GM23338 (cell line): ENCODE measurements around the gene ENTPD5. TPM values are rescaled to one million over a fixed set of nuclear protein-coding genes. Genes with fewer than 3 reads are reported as not detected.

Experiments
- ATAC-seq: fragments of 200-7000 bp; cut with Tn5 transposase; 3 replicates; pipeline ENCODE4 v1.9.1; 2020
- DNase-seq: peaks from one replicate; pipeline ENCODE4 v3.0.0-alpha.2; 2015; ENCODE audit warnings: low spot score
- H2AFZ ChIP-seq: fragments of 200-600 bp; sonication (generic); 2 replicates; pipeline ENCODE4 v1.8.0; 2016; ENCODE audit warnings: antibody characterized with exemption, mild to moderate bottlenecking, moderate library complexity
- H3F3A ChIP-seq: fragments of 200-600 bp; sonication (generic); replicated peaks from 2 replicates; pipeline ENCODE4 v1.8.0; 2017; ENCODE audit warnings: antibody characterized with exemption, mixed run types, low read depth
- H3K27ac ChIP-seq: fragments of 200-600 bp; sonication (generic); 2 replicates; pipeline ENCODE4 v1.6.1; 2016; ENCODE audit warnings: low read depth
- H3K27me3 ChIP-seq: fragments of 200-600 bp; sonication (generic); 2 replicates; pipeline ENCODE4 v1.8.0; 2016; ENCODE audit warnings: mild to moderate bottlenecking, mixed run types, moderate library complexity; ENCODE audit not compliant: insufficient read depth
- H3K36me3 ChIP-seq: fragments of 200-600 bp; sonication (generic); 2 replicates; pipeline ENCODE4 v1.8.0; 2016; ENCODE audit warnings: mild to moderate bottlenecking; ENCODE audit not compliant: insufficient read depth
- H3K4me1 ChIP-seq: fragments of 200-600 bp; sonication (generic); 2 replicates; pipeline ENCODE4 v1.8.0; 2016; ENCODE audit warnings: mild to moderate bottlenecking, moderate library complexity; ENCODE audit not compliant: insufficient read depth
- H3K4me2 ChIP-seq: fragments of 200-600 bp; sonication (generic); 2 replicates; pipeline ENCODE4 v1.7.1; 2017; ENCODE audit warnings: mixed run types
- H3K4me3 ChIP-seq: fragments of 200-600 bp; sonication (generic); 2 replicates; pipeline ENCODE4 v1.6.1; 2016; ENCODE audit warnings: mixed run types
- H3K79me2 ChIP-seq: fragments of 200-600 bp; sonication (generic); replicated peaks from 2 replicates; pipeline ENCODE4 v1.8.0; 2017; ENCODE audit warnings: mild to moderate bottlenecking; ENCODE audit not compliant: insufficient read depth
- H3K9me2 ChIP-seq: fragments of 200-600 bp; sonication (generic); 2 replicates; pipeline ENCODE4 v1.8.0; 2017; ENCODE audit not compliant: insufficient read depth
- H4K20me1 ChIP-seq: fragments of 200-600 bp; sonication (generic); replicated peaks from 2 replicates; pipeline ENCODE4 v1.8.0; 2017; ENCODE audit warnings: mild to moderate bottlenecking; ENCODE audit not compliant: insufficient read depth
- H3K27ac Mint-ChIP-seq: 2 replicates; pipeline ENCODE4 v1.8.0; 2020; ENCODE audit warnings: inconsistent platforms, mild to moderate bottlenecking, moderate library complexity, mixed read lengths
- H3K27me3 Mint-ChIP-seq: 3 replicates; pipeline ENCODE4 v1.8.0; 2022; ENCODE audit warnings: low read depth, mild to moderate bottlenecking, moderate library complexity, mixed read lengths, inconsistent platforms; ENCODE audit not compliant: insufficient read depth, poor library complexity
- H3K36me3 Mint-ChIP-seq: 3 replicates; pipeline ENCODE4 v1.8.0; 2021; ENCODE audit warnings: low read depth, mild to moderate bottlenecking, inconsistent platforms, moderate library complexity, mixed read lengths
- H3K4me1 Mint-ChIP-seq: 3 replicates; pipeline ENCODE4 v1.8.0; 2020; ENCODE audit warnings: mild to moderate bottlenecking, inconsistent platforms, mixed read lengths
- H3K4me3 Mint-ChIP-seq: 3 replicates; pipeline ENCODE4 v1.8.0; 2021; ENCODE audit warnings: moderate library complexity, mild to moderate bottlenecking, inconsistent platforms, mixed read lengths
- H3K9me3 Mint-ChIP-seq: 3 replicates; pipeline ENCODE4 v1.8.0; 2020; ENCODE audit warnings: moderate library complexity, mild to moderate bottlenecking, inconsistent platforms, mixed read lengths
- CREB1 ChIP-seq: fragments of 250-450 bp; sonication (Bioruptor Pico); IDR thresholded peaks from 2 replicates; pipeline ENCODE4 v1.5.0; 2020; ENCODE audit warnings: low read depth, mild to moderate bottlenecking, moderate library complexity
- EZH2 ChIP-seq: fragments of 200-600 bp; sonication (generic); IDR thresholded peaks from one replicate; pipeline ENCODE4 v1.8.0; 2017; ENCODE audit warnings: antibody characterized with exemption, mild to moderate bottlenecking, low read depth; ENCODE audit not compliant: unreplicated experiment
- JUNB ChIP-seq: IDR thresholded peaks from one replicate; pipeline ENCODE4 v1.6.1; 2016; ENCODE audit warnings: antibody characterized with exemption; ENCODE audit not compliant: unreplicated experiment
- NANOG ChIP-seq: IDR thresholded peaks from 2 replicates; pipeline ENCODE4 v1.6.1; 2016; ENCODE audit warnings: antibody characterized with exemption, borderline replicate concordance
- POLR2AphosphoS5 ChIP-seq: IDR thresholded peaks from 2 replicates; pipeline ENCODE4 v1.6.1; 2016; ENCODE audit warnings: antibody characterized with exemption, low read depth
- REST ChIP-seq: IDR thresholded peaks from one replicate; pipeline ENCODE4 v1.6.1; 2018; ENCODE audit warnings: antibody characterized with exemption; ENCODE audit not compliant: unreplicated experiment
- STAT1 ChIP-seq: IDR thresholded peaks from one replicate; pipeline ENCODE4 v1.6.1; 2016; ENCODE audit warnings: antibody characterized with exemption; ENCODE audit not compliant: unreplicated experiment
- ZNF331 ChIP-seq: fragments of 250-450 bp; sonication (Bioruptor Pico); IDR thresholded peaks from 2 replicates; pipeline ENCODE4 v1.5.0; 2020; ENCODE audit warnings: low read depth, mild to moderate bottlenecking, moderate library complexity
- ZNF462 ChIP-seq: fragments of 250-450 bp; sonication (Bioruptor Pico); IDR thresholded peaks from 2 replicates; pipeline ENCODE4 v1.5.0; 2020; ENCODE audit warnings: mild to moderate bottlenecking, moderate library complexity
- polyA plus RNA-seq: library from polyadenylated mRNA; unstranded; fragments of >200 nt; fragmentation: Nextera tagmentation; extraction: Ambion mirVana; gene quantifications from 2 replicates; pipeline ENCODE4 v1.2.1, GENCODE V29; 2016
- total RNA-seq: library from RNA; depleted of rRNA; stranded (reverse); fragments of >200 nt; shearing (Covaris generic); gene quantifications from 2 replicates; pipeline ENCODE4 v1.2.3, GENCODE V29; 2014
- TF ChIP-seq, protein P1 (sequence below), 2 experiments: fragments of 200-600 bp in 1 of 2; sonication (generic) in 1 of 2; conservative IDR thresholded peaks; 2 replicates each; pipeline versions ENCODE4 v1.5.1 to v1.6.1; 2016 to 2017; ENCODE audit warnings: antibody characterized with exemption in 2 of 2, low read depth in 2 of 2, mild to moderate bottlenecking in 2 of 2, moderate library complexity in 1 of 2

The ENTPD5 gene
- total and polyA plus RNA-seq, 2 experiments from 2014 or later = 4.6 to 5.5 TPM

DNA sequence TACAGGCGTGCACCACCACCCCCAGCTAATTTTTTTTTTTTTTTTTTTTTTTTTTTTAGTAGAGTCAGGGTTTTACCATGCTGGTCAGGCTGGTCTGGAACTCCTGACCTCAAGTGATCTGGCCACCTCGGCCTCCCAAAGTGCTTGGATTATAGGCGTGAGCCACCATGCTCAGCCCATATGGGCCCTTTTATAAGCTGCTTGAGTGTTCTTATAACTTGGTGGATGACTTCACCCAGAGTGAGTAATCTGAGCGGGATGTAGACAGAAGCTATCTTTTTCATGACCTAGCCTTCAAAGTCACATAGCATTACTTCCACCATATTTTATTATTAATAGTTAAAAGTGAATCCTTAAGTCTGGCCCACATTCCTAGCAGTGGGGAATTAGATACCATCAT lies 16.5 kb upstream of the ENTPD5 start:
- Histone ChIP-seq H3K4me2 (no peak overlapping the region), H3K79me2 (no peaks in the 10 kb centered on the region), H2AFZ (no peak overlapping the region), H3K27me3 (no peaks in the 10 kb centered on the region), H4K20me1 (no peaks in the 10 kb centered on the region; the same call in 1 of the 2 replicates), H3K36me3 (no peaks in the 10 kb centered on the region), H3K27ac (no peak overlapping the region), H3K4me1 (no peaks in the 10 kb centered on the region), H3K9me2 (no peaks in the 10 kb centered on the region), H3F3A (no peaks in the 10 kb centered on the region), H3K4me3 (no peak overlapping the region)
- Mint-ChIP-seq H3K27me3 (no peaks in the 10 kb centered on the region), H3K9me3 (no peaks in the 10 kb centered on the region), H3K4me1 (no peaks in the 10 kb centered on the region), H3K36me3 (no peaks in the 10 kb centered on the region), H3K4me3 (no peak overlapping the region), H3K27ac (no peak overlapping the region)
- DNase-seq (no peak), ATAC-seq (no peak)
- TF ChIP-seq ZNF331 (CRISPR knock-in tag) (no peak), STAT1 (no peak), EZH2 (no peak), REST (no peak), CREB1 (CRISPR knock-in tag) (no peak), ZNF462 (CRISPR knock-in tag) (no peak), NANOG (no peak), POLR2AphosphoS5 (no peak), JUNB (no peak)
- TF ChIP-seq, protein P1, sequence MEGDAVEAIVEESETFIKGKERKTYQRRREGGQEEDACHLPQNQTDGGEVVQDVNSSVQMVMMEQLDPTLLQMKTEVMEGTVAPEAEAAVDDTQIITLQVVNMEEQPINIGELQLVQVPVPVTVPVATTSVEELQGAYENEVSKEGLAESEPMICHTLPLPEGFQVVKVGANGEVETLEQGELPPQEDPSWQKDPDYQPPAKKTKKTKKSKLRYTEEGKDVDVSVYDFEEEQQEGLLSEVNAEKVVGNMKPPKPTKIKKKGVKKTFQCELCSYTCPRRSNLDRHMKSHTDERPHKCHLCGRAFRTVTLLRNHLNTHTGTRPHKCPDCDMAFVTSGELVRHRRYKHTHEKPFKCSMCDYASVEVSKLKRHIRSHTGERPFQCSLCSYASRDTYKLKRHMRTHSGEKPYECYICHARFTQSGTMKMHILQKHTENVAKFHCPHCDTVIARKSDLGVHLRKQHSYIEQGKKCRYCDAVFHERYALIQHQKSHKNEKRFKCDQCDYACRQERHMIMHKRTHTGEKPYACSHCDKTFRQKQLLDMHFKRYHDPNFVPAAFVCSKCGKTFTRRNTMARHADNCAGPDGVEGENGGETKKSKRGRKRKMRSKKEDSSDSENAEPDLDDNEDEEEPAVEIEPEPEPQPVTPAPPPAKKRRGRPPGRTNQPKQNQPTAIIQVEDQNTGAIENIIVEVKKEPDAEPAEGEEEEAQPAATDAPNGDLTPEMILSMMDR (conservative IDR thresholded peaks at IDR 0.05; ENCODE audit: low read depth in 2 of 2) = no peak
